Breast epithelium (tissue), 3 donors: ENCODE data around the gene RELB.

Source experiments
- CTCF ChIP-seq, 3 donors: fragments of 450-650 bp; IDR thresholded peaks; one replicate each; pipeline ENCODE4 v1.5.1; 2016 to 2017; ENCODE audit warnings: antibody characterized with exemption in 3 of 3, mild to moderate bottlenecking in 3 of 3, moderate library complexity in 3 of 3
- POLR2A ChIP-seq: fragments of 450-650 bp; IDR thresholded peaks from one replicate; pipeline ENCODE4 v1.6.1; 2016; ENCODE audit warnings: antibody characterized with exemption, mild to moderate bottlenecking, moderate library complexity
- POLR2AphosphoS5 ChIP-seq, 3 donors: sonication (generic); formaldehyde crosslinking; IDR thresholded peaks; one replicate each; pipeline ENCODE4 v1.6.1; 2017; ENCODE audit warnings: antibody characterized with exemption in 3 of 3

GRCh38 chr19:45021971-45022370 is 20.7 kb downstream of the RELB start:
- no peak for TF ChIP-seq CTCF (IDR thresholded peaks at IDR 0.05)
- TF ChIP-seq POLR2A = no peak
- no peak for TF ChIP-seq POLR2AphosphoS5 (IDR thresholded peaks at IDR 0.05)
